K562 (cell line): Measurements from ENCODE around the gene SLC16A10. TPM values are rescaled to one million over a fixed set of nuclear protein-coding genes. Genes with fewer than 3 reads are reported as not detected.
"Not testable (repeated sequence)": the region's sequence is repeated elsewhere in the genome, so short reads cannot be mapped to it uniquely, and the experiment has no call there.

ENCODE experiments used
- ATAC-seq: fragments of 200-7000 bp; cut with Tn5 transposase; 3 replicates; pipeline ENCODE4 v1.9.1; 2020; ENCODE audit warnings: moderate library complexity
- BruUV-seq: library from RNA; stranded (reverse); fragments of 400-500 nt; replicated peaks from 2 replicates; lab custom pipeline; 2021; lab: Mats Ljungman, UMichigan
- CTCF ChIA-PET: fragments of 300-600 bp; formaldehyde crosslinking; extraction: SDS; loops from one replicate; lab custom pipeline; 2021; ENCODE audit warnings: low intra/inter-chr PET ratio; lab: Yijun Ruan, JAX
- POLR2A ChIA-PET: fragments of 300-600, 350-650 bp; sonication (Branson Sonifier 250); formaldehyde crosslinking; extraction: SDS; loops from one replicate; lab custom pipeline; 2021; ENCODE audit warnings: antibody characterized with exemption, inconsistent platforms; lab: Yijun Ruan, JAX
- DNase-seq, 4 experiments: peaks; one replicate each; pipeline versions ENCODE4 v3.0.0 to v3.0.0-alpha.2; 2011 to 2018; ENCODE audit warnings: low spot score in 3 of 4, mixed read lengths in 3 of 4; ENCODE audit errors: extremely low read depth in 1 of 4
- FAIRE-seq: peaks from 2 replicates; lab custom pipeline; 2011; peaks lifted over from hg19 to GRCh38; lab: Jason Lieb, UNC
- H2AFZ ChIP-seq: 2 replicates; pipeline ENCODE4 v1.6.0; 2011; ENCODE audit warnings: low read depth, low read length, control low read depth, inconsistent platforms
- H3K27ac ChIP-seq: fragments of 200-600 bp; 3 replicates; pipeline ENCODE4 v1.8.0; 2011; ENCODE audit warnings: low read depth, mild to moderate bottlenecking, control low read depth, inconsistent platforms, low read length, moderate library complexity, mixed read lengths; ENCODE audit errors: extremely low read depth
- H3K27me3 ChIP-seq, 2 experiments: fragments of 300-600 bp in 1 of 2; 2 replicates in 1 of 2; 3 replicates in 1 of 2; pipeline versions ENCODE4 v1.6.0 to v1.8.0; 2011; ENCODE audit warnings: inconsistent platforms in 2 of 2, low read length in 2 of 2, mild to moderate bottlenecking in 1 of 2, mixed read lengths in 1 of 2, moderate library complexity in 1 of 2; ENCODE audit not compliant: control insufficient read depth in 2 of 2, insufficient read depth in 2 of 2
- H3K36me3 ChIP-seq: fragments of 300-600 bp; 3 replicates; pipeline ENCODE4 v1.8.0; 2011; ENCODE audit warnings: mild to moderate bottlenecking, low read length, inconsistent platforms; ENCODE audit not compliant: control insufficient read depth, insufficient read depth
- H3K4me1 ChIP-seq, 2 experiments: fragments of 200-600 bp in 1 of 2; replicated peaks in 1 of 2; 2 replicates in 1 of 2; 3 replicates in 1 of 2; pipeline versions ENCODE4 v1.5.1 to v1.8.0; 2011; ENCODE audit warnings: inconsistent platforms in 2 of 2, low read length in 2 of 2, mild to moderate bottlenecking in 1 of 2, mixed read lengths in 1 of 2, moderate library complexity in 1 of 2; ENCODE audit not compliant: control insufficient read depth in 2 of 2, insufficient read depth in 2 of 2
- H3K4me2 ChIP-seq: 2 replicates; pipeline ENCODE4 v1.6.1; 2011; ENCODE audit warnings: low read length, control low read depth, inconsistent platforms, mixed read lengths; ENCODE audit not compliant: insufficient read depth
- H3K4me3 ChIP-seq: fragments of 200-600 bp; sonication (generic), shearing (Covaris generic); 2 replicates; pipeline ENCODE4 v1.5.1; 2016; ENCODE audit warnings: control low read depth, inconsistent platforms
- H3K79me2 ChIP-seq: fragments of 200-600 bp; 3 replicates; pipeline ENCODE4 v1.8.0; 2011; ENCODE audit warnings: low read length, inconsistent platforms; ENCODE audit not compliant: control insufficient read depth, insufficient read depth
- H3K9ac ChIP-seq, 2 experiments: 2 replicates each; pipeline versions ENCODE4 v1.6.0 to v1.6.1; 2011; ENCODE audit warnings: low read depth in 2 of 2, low read length in 2 of 2, control low read depth in 1 of 2, inconsistent platforms in 1 of 2, mild to moderate bottlenecking in 1 of 2, mixed read lengths in 1 of 2; ENCODE audit not compliant: insufficient read depth in 1 of 2
- H3K9me1 ChIP-seq: one replicate; pipeline ENCODE4 v1.6.0; 2011; ENCODE audit warnings: inconsistent platforms, mild to moderate bottlenecking, low read length, moderate library complexity; ENCODE audit not compliant: control insufficient read depth, insufficient read depth
- H3K9me3 ChIP-seq: replicated peaks from 2 replicates; pipeline ENCODE4 v1.5.1; 2011; ENCODE audit warnings: low read depth, low read length, inconsistent platforms; ENCODE audit not compliant: control insufficient read depth, insufficient read depth
- H4K20me1 ChIP-seq: replicated peaks from 2 replicates; pipeline ENCODE4 v1.6.1; 2011; ENCODE audit warnings: low read length, inconsistent platforms, mixed read lengths; ENCODE audit not compliant: control insufficient read depth, insufficient read depth
- CC2D1A ChIP-seq: fragments of 450-650 bp; IDR thresholded peaks from 2 replicates; pipeline ENCODE4 v1.6.1; 2017; ENCODE audit warnings: mild to moderate bottlenecking
- CHD2 ChIP-seq: IDR thresholded peaks from 2 replicates; pipeline ENCODE4 v1.6.1; 2011; ENCODE audit warnings: low read depth, low read length
- CSDE1 ChIP-seq, 2 experiments: fragments of 450-650 bp; IDR thresholded peaks; 2 replicates each; pipeline ENCODE4 v1.6.1; 2016; ENCODE audit warnings: mild to moderate bottlenecking in 1 of 2
- ESRRB ChIP-seq: fragments of 250-450 bp; sonication (Bioruptor Pico); IDR thresholded peaks from 2 replicates; pipeline ENCODE4 v1.5.0; 2020; ENCODE audit warnings: mild to moderate bottlenecking, moderate library complexity, borderline replicate concordance
- MEIS2 ChIP-seq: fragments of 450-650 bp; IDR thresholded peaks from 2 replicates; pipeline ENCODE4 v1.6.1; 2014; ENCODE audit warnings: mild to moderate bottlenecking; ENCODE audit not compliant: partially characterized antibody
- ZNF12 ChIP-seq: sonication (generic); formaldehyde crosslinking; IDR thresholded peaks from 2 replicates; pipeline ENCODE4 v1.4.0; 2020; ENCODE audit warnings: mild to moderate bottlenecking, missing genetic modification reagents
- ZNF224 ChIP-seq: sonication (generic); formaldehyde crosslinking; IDR thresholded peaks from 2 replicates; pipeline ENCODE4 v1.8.0; 2022; ENCODE audit warnings: mild to moderate bottlenecking, missing genetic modification reagents
- ZNF696 ChIP-seq: fragments of 250-450 bp; sonication (Bioruptor Pico); conservative IDR thresholded peaks from 2 replicates; pipeline ENCODE4 v1.4.0; 2020; ENCODE audit warnings: mild to moderate bottlenecking, moderate library complexity
- WGBS: fragments of 100-300 bp; shearing (Covaris generic); methylation state at CpG from one replicate; pipeline ENCODE4 v1.1.6; 2016; ENCODE audit warnings: low coverage, mixed read lengths; ENCODE audit not compliant: insufficient coverage; ENCODE audit errors: missing lambda C conversion rate; 5-methylcytosine and 5-hydroxymethylcytosine counted together
- in situ Hi-C: fragments of 300-500 bp; cut with MboI; formaldehyde crosslinking; loops from 4 replicates; pipeline ENCODE4 v1.15.0; 2018; ENCODE audit warnings: inconsistent platforms, mixed read lengths
- intact Hi-C: fragments of 100-400 bp; cut with micrococcal nuclease; formaldehyde crosslinking; loops from 2 replicates; pipeline ENCODE4 v1.14.2; 2022
- polyA plus RNA-seq, 8 experiments: library from polyadenylated mRNA; depleted of rRNA in 4 of 8; stranded (reverse) in 5 of 8; unstranded in 3 of 8; fragments of >200 nt; fragmentation: Nextera tagmentation in 2 of 8; fragmentation: Illumina TruSeq in 1 of 8; extraction: Ambion mirVana in 2 of 8; extraction: Trizol in 1 of 8; gene quantifications; 2 replicates each; pipeline versions ENCODE4 v1.2.1 to v1.2.3, GENCODE V29; 2011 to 2014; ENCODE audit warnings: inconsistent platforms in 1 of 8, missing spikeins in 1 of 8
- total RNA-seq, 7 experiments: library from RNA; depleted of rRNA in 6 of 7; stranded (reverse); fragments of >200 nt in 6 of 7; fragmentation: Illumina TruSeq in 2 of 7; extraction: Trizol in 2 of 7; gene quantifications; 2 replicates each; pipeline versions ENCODE4 v1.2.1 to v1.2.3, GENCODE V29; 2011 to 2021; ENCODE audit warnings: low replicate concordance in 1 of 7

The SLC16A10 gene
- total and polyA plus RNA-seq, 9 of the 15 experiments (the other 6 are each of a cell fraction or from before 2014, with no cell fraction given): 0.02 to 0.54 (median 0.24) TPM; not detected in 4

DNA sequence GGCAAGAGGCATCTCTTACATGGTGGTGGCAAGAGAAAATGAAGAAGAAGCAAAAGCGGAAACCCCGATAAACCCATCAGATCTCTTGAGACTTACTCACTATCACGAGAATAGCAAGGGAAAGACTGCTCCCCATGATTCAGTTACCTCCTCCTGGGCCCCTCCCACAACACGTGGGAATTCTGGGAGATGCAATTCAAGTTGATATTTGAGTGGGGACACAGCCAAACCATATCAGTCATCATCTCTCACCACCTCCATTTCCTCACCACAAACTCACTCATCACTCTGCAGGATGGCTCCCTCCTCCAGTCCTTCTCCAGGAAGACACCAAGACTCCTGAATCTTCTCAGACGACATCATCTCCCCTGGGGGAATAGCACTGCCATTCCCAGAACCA lies 25.8 kb upstream of the SLC16A10 start (continued):
- TF ChIP-seq MEIS2: peak; percentile 90
- TF ChIP-seq CSDE1 (IDR thresholded peaks at IDR 0.05): no peak
- TF ChIP-seq ESRRB (CRISPR knock-in tag): no peak
- TF ChIP-seq ZNF696 (CRISPR knock-in tag): no peak
- peak; percentile 53; the same call in 1 of the 2 replicates for TF ChIP-seq CHD2
- TF ChIP-seq ZNF224 (CRISPR knock-in tag): no peak
- peak; percentile 47; the same call in 1 of the 2 replicates for TF ChIP-seq CC2D1A

DNA sequence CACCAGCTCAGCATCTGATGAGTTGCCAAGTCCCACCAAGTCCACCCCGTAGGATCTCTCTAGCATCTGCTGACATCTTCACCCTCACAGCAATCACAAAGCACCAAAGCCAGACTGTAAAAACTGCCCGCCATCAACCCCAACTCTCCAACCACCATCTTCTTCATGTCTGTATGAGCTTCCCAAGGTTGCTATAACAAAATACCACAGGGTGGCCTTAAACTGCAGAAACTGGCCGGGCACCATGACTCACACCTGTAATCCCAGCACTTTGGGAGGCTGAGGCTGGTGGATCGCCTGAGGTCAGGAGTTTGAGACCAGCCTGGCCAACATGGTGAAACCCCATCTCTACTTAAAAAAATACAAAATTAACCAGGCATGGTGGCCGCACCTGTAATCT lies 25.3 kb upstream of the SLC16A10 start:
- H2AFZ ChIP-seq, H4K20me1 ChIP-seq, H3K9me3 ChIP-seq, H3K4me3 ChIP-seq, H3K79me2 ChIP-seq, H3K27ac ChIP-seq, in situ Hi-C loops, H3K9ac ChIP-seq, H3K4me1 ChIP-seq, ATAC-seq, FAIRE-seq, CTCF ChIA-PET, BruUV-seq, DNase-seq, H3K36me3 ChIP-seq, H3K4me2 ChIP-seq, H3K9me1 ChIP-seq, intact Hi-C loops: not testable (repeated sequence)
- peak; percentile 84 for TF ChIP-seq ZNF12 (CRISPR knock-in tag)
- 10% methylated on average over 5 of the region's 5 CpGs for WGBS
- POLR2A ChIA-PET: interaction anchor here (0.6 kb wide), 1 partner anchor 888 kb away, joined by 3 read pairs; no protein-coding TSS in a partner anchor
- peaks cover 0 to 13% of the 10 kb centered on the region in 2 experiments; a peak in 2 of 5 replicates for H3K27me3 ChIP-seq
